DOHH2 (cell line): Measurements from ENCODE around the gene GALNT17.

Experiments
- H3F3A ChIP-seq: fragments of 200-600 bp; sonication (generic), shearing (Covaris generic); 2 replicates; pipeline ENCODE4 v1.6.0; 2016; ENCODE audit warnings: antibody characterized with exemption, mild to moderate bottlenecking; ENCODE audit not compliant: control insufficient read depth, insufficient read depth
- H3K27ac ChIP-seq: fragments of 200-600 bp; sonication (generic); 2 replicates; pipeline ENCODE4 v1.5.1; 2014; ENCODE audit warnings: low read depth, mild to moderate bottlenecking, low read length, moderate library complexity
- H3K27me3 ChIP-seq: fragments of 200-600 bp; sonication (generic); 2 replicates; pipeline ENCODE4 v1.6.1; 2014; ENCODE audit warnings: mild to moderate bottlenecking, low read length, mixed read lengths; ENCODE audit not compliant: control insufficient read depth
- H3K36me3 ChIP-seq: fragments of 200-600 bp; sonication (generic); 2 replicates; pipeline ENCODE4 v1.6.1; 2014; ENCODE audit warnings: mild to moderate bottlenecking, low read length, moderate library complexity, mixed read lengths; ENCODE audit not compliant: control insufficient read depth
- H3K4me1 ChIP-seq: fragments of 200-600 bp; sonication (generic); 2 replicates; pipeline ENCODE4 v1.6.1; 2014; ENCODE audit warnings: mild to moderate bottlenecking, low read length, mixed read lengths; ENCODE audit not compliant: control insufficient read depth
- H3K4me2 ChIP-seq: fragments of 200-600 bp; sonication (generic); 2 replicates; pipeline ENCODE4 v1.6.0; 2014; ENCODE audit warnings: mild to moderate bottlenecking, low read length, moderate library complexity
- H3K4me3 ChIP-seq: fragments of 200-600 bp; sonication (generic); 2 replicates; pipeline ENCODE4 v1.5.1; 2014; ENCODE audit warnings: mild to moderate bottlenecking, low read length, mixed read lengths
- H3K79me2 ChIP-seq: fragments of 200-600 bp; sonication (generic); 2 replicates; pipeline ENCODE4 v1.6.1; 2014; ENCODE audit warnings: mild to moderate bottlenecking, low read length, mixed read lengths; ENCODE audit not compliant: control insufficient read depth
- H3K9me2 ChIP-seq: fragments of 200-600 bp; sonication (generic); replicated peaks from 2 replicates; pipeline ENCODE4 v1.6.1; 2014; ENCODE audit warnings: mild to moderate bottlenecking, low read length, mixed read lengths; ENCODE audit not compliant: control insufficient read depth
- H3K9me3 ChIP-seq: fragments of 200-600 bp; sonication (generic); 2 replicates; pipeline ENCODE4 v1.6.1; 2014; ENCODE audit warnings: antibody characterized with exemption, low read length, mixed read lengths; ENCODE audit not compliant: control insufficient read depth, insufficient read depth
- H4K20me1 ChIP-seq: fragments of 200-600 bp; sonication (generic); 2 replicates; pipeline ENCODE4 v1.6.0; 2014; ENCODE audit warnings: low read depth, mild to moderate bottlenecking, antibody characterized with exemption, low read length, moderate library complexity; ENCODE audit not compliant: control insufficient read depth, insufficient read depth
- EZH2phosphoT487 ChIP-seq: fragments of 200-600 bp; sonication (generic); IDR thresholded peaks from 2 replicates; pipeline ENCODE4 v1.6.1; 2017; ENCODE audit warnings: borderline replicate concordance, mild to moderate bottlenecking, antibody characterized with exemption, low read length, moderate library complexity, mixed read lengths
- TF ChIP-seq, protein P1 (sequence below): fragments of 200-600 bp; sonication (generic); IDR thresholded peaks from one replicate; pipeline ENCODE4 v1.5.1; 2014; ENCODE audit warnings: antibody characterized with exemption, mild to moderate bottlenecking, low read depth, low read length; ENCODE audit not compliant: poor library complexity, severe bottlenecking

GALNT17 gene

GRCh38 chr7:71598553-71598952 is 466.6 kb downstream of the GALNT17 start:
- no peak overlapping the region for H3K27ac ChIP-seq
- H4K20me1 ChIP-seq: no peaks in the 10 kb centered on the region
- no peak overlapping the region for H3K4me2 ChIP-seq
- no peak overlapping the region for H3K4me3 ChIP-seq
- H3K9me3 ChIP-seq: no peaks in the 10 kb centered on the region; the same call in 1 of the 2 replicates
- H3K79me2 ChIP-seq: no peaks in the 10 kb centered on the region
- H3K27me3 ChIP-seq: no peaks in the 10 kb centered on the region
- H3K9me2 ChIP-seq: no peaks in the 10 kb centered on the region
- no peaks in the 10 kb centered on the region for H3K4me1 ChIP-seq
- no peak for TF ChIP-seq EZH2phosphoT487
- TF ChIP-seq, protein P1, sequence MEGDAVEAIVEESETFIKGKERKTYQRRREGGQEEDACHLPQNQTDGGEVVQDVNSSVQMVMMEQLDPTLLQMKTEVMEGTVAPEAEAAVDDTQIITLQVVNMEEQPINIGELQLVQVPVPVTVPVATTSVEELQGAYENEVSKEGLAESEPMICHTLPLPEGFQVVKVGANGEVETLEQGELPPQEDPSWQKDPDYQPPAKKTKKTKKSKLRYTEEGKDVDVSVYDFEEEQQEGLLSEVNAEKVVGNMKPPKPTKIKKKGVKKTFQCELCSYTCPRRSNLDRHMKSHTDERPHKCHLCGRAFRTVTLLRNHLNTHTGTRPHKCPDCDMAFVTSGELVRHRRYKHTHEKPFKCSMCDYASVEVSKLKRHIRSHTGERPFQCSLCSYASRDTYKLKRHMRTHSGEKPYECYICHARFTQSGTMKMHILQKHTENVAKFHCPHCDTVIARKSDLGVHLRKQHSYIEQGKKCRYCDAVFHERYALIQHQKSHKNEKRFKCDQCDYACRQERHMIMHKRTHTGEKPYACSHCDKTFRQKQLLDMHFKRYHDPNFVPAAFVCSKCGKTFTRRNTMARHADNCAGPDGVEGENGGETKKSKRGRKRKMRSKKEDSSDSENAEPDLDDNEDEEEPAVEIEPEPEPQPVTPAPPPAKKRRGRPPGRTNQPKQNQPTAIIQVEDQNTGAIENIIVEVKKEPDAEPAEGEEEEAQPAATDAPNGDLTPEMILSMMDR: no peak
- H3F3A ChIP-seq: no peaks in the 10 kb centered on the region
- H3K36me3 ChIP-seq: no peaks in the 10 kb centered on the region

DNA sequence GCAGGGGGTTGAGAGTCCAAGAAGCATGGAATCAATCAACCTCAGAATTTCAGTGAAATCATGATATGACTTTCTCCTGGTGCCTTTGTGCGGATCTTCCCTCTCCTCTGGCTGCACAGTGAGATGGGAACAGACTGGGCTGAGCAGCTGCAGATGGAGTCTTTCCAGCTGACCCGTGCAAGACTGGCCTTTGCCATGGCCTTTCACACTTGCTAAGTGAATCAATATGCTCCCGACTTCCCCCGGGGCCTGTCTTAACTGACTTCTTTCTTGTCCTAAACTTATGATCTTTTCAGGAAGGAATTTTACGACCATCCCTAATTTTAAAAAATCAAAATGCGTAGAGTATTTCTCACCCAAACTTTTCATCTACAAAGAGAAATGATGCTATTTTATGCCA is 469.9 kb downstream of the GALNT17 start:
- no peaks in the 10 kb centered on the region; the same call in 1 of the 2 replicates for H3K9me3 ChIP-seq
- no peaks in the 10 kb centered on the region for H3K9me2 ChIP-seq
- no peaks in the 10 kb centered on the region for H3K36me3 ChIP-seq
- H3K4me2 ChIP-seq: no peak overlapping the region
- TF ChIP-seq EZH2phosphoT487: no peak
- TF ChIP-seq, protein P1: no peak
- no peaks in the 10 kb centered on the region for H4K20me1 ChIP-seq
- no peaks in the 10 kb centered on the region for H3F3A ChIP-seq
- no peaks in the 10 kb centered on the region for H3K27me3 ChIP-seq
- no peaks in the 10 kb centered on the region for H3K4me1 ChIP-seq
- H3K79me2 ChIP-seq: no peaks in the 10 kb centered on the region
- H3K27ac ChIP-seq: no peak overlapping the region
- H3K4me3 ChIP-seq: no peak overlapping the region

- no peaks in the 10 kb centered on the region for H4K20me1 ChIP-seq
- no peaks in the 10 kb centered on the region for H3K79me2 ChIP-seq
- no peak overlapping the region for H3K27ac ChIP-seq
- H3F3A ChIP-seq: no peaks in the 10 kb centered on the region
- H3K27me3 ChIP-seq: no peaks in the 10 kb centered on the region
- H3K4me3 ChIP-seq: no peak overlapping the region
- no peaks in the 10 kb centered on the region; the same call in 1 of the 2 replicates for H3K9me3 ChIP-seq
- no peaks in the 10 kb centered on the region for H3K4me1 ChIP-seq
- H3K9me2 ChIP-seq: no peaks in the 10 kb centered on the region
- H3K36me3 ChIP-seq: no peaks in the 10 kb centered on the region
- H3K4me2 ChIP-seq: no peak overlapping the region
- TF ChIP-seq EZH2phosphoT487: no peak
- TF ChIP-seq, protein P1: no peak
Observed at GRCh38 chr7:71604818-71605414, 473.0 kb downstream of the GALNT17 start.

DNA sequence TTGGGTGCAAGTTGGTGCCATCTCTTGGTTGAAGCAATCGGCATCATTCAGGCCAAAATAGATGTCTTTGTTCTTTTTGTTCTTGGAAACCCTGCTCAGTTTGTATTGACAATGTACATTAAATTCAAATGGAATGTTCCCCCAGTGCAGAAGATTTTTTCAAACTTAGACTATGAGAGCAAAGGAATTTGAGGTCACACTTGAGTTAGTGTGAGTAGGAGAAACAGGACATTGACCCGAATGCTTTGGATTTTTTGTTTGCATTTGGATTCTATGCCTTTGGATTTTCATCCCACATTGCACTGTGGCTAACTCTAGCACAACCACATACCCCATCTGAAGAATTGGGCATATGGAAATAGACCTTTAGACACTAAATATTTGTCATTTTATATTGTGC is 480.0 kb downstream of the GALNT17 start:
- Histone ChIP-seq H3K9me3 (no peaks in the 10 kb centered on the region), H3K36me3 (no peaks in the 10 kb centered on the region), H3K27ac (no peak overlapping the region), H3K79me2 (no peaks in the 10 kb centered on the region), H3K9me2 (no peaks in the 10 kb centered on the region), H3K27me3 (no peaks in the 10 kb centered on the region), H3K4me3 (no peak overlapping the region), H3K4me2 (no peak overlapping the region), H3K4me1 (no peaks in the 10 kb centered on the region), H4K20me1 (no peaks in the 10 kb centered on the region), H3F3A (no peaks in the 10 kb centered on the region)
- TF ChIP-seq EZH2phosphoT487: no peak
- TF ChIP-seq, protein P1: no peak
